ENCODE results near the gene ZNF765.
A peak's percentile ranks its signal among the peaks of the same experiment; 100 is the strongest.
"Not testable (repeated sequence)": the region's sequence is repeated elsewhere in the genome, so short reads cannot be mapped to it uniquely, and the experiment has no call there.

The ZNF765 gene

GRCh38 chr19:53394974-53395839 lies at the start of gene ZNF765:
ZNF765 (plus strand) TSS chr19:53395149; CDS start chr19:53398016, 2,867 bp downstream.
- DNase-seq (ENCODE audit: low read depth, low spot score): peak; percentile 95

- no peak for DNase-seq (ENCODE audit: low read depth, low spot score)
Observed at GRCh38 chr19:53355739-53356138, 39.2 kb upstream of the ZNF765 start.

- no peak for DNase-seq (ENCODE audit: low read depth, low spot score)
Observed at GRCh38 chr19:53357821-53358581, 36.9 kb upstream of the ZNF765 start.

GRCh38 chr19:53360056-53360455 lies 34.9 kb upstream of the ZNF765 start:
- not testable (repeated sequence) for DNase-seq (ENCODE audit: low read depth, low spot score)

- peak; percentile 90 for DNase-seq (ENCODE audit: low read depth, low spot score)
Observed at GRCh38 chr19:53365134-53365898, 29.6 kb upstream of the ZNF765 start, which contains the start of gene ZNF525. ZNF525 (plus strand) TSS chr19:53365705; CDS start chr19:53372282, 6,577 bp downstream.

- DNase-seq (ENCODE audit: low read depth, low spot score): no peak
Observed at GRCh38 chr19:53365899-53366493, 29.0 kb upstream of the ZNF765 start.

- no peak for DNase-seq (ENCODE audit: low read depth, low spot score)
Observed at GRCh38 chr19:53372196-53372595, 22.8 kb upstream of the ZNF765 start.

GRCh38 chr19:53374288-53374687 lies 20.7 kb upstream of the ZNF765 start:
- DNase-seq (ENCODE audit: low read depth, low spot score): no peak

- no peak for DNase-seq (ENCODE audit: low read depth, low spot score)
Observed at GRCh38 chr19:53374743-53375142, 20.2 kb upstream of the ZNF765 start.

GRCh38 chr19:53381376-53381775 lies 13.6 kb upstream of the ZNF765 start:
- DNase-seq (ENCODE audit: low read depth, low spot score): no peak

- DNase-seq (ENCODE audit: low read depth, low spot score): no peak
Observed at GRCh38 chr19:53388168-53388567, 6.8 kb upstream of the ZNF765 start.

GRCh38 chr19:53388904-53389303 lies 6.0 kb upstream of the ZNF765 start:
- DNase-seq (ENCODE audit: low read depth, low spot score): no peak

- DNase-seq (ENCODE audit: low read depth, low spot score): no peak
Observed at GRCh38 chr19:53389571-53389970, 5.4 kb upstream of the ZNF765 start.

GRCh38 chr19:53389978-53390377 lies 5.0 kb upstream of the ZNF765 start:
- DNase-seq (ENCODE audit: low read depth, low spot score): no peak

- DNase-seq (ENCODE audit: low read depth, low spot score): no peak
Observed at GRCh38 chr19:53394522-53394973, 401 bp upstream of the ZNF765 start.

GRCh38 chr19:53395840-53396524 lies 1.0 kb downstream of the ZNF765 start:
- DNase-seq (ENCODE audit: low read depth, low spot score): not testable (repeated sequence)

- no peak for DNase-seq (ENCODE audit: low read depth, low spot score)
Observed at GRCh38 chr19:53396525-53396868, 1.5 kb downstream of the ZNF765 start.

- not testable (repeated sequence) for DNase-seq (ENCODE audit: low read depth, low spot score)
Observed at GRCh38 chr19:53397918-53398317, 3.0 kb downstream of the ZNF765 start.

- no peak for DNase-seq (ENCODE audit: low read depth, low spot score)
Observed at GRCh38 chr19:53409505-53410204, 14.7 kb downstream of the ZNF765 start.
